ENCODE results near the gene ERICH6.

The ERICH6 gene

GRCh38 chr3:150740733-150741496, 37.2 kb upstream of the ERICH6 start:
- Histone ChIP-seq H3K27me3 (ENCODE audit: insufficient read depth, low read length, poor library complexity) (no peaks in the 10 kb centered on the region), H3K9ac (ENCODE audit: low read depth, low read length) (no peak overlapping the region), H3K27ac (ENCODE audit: low read length) (no peak overlapping the region), H4K20me1 (ENCODE audit: insufficient read depth, low read length) (peaks cover 41% of the 10 kb centered on the region), H3K4me3 (ENCODE audit: low read depth in 1 of 2, low read length in 2 of 2) (no peak overlapping the region), H3K4me2 (ENCODE audit: insufficient read depth, low read length) (no peak overlapping the region), H3K36me3 (ENCODE audit: insufficient read depth, low read length) (peaks cover 22% of the 10 kb centered on the region), H2AFZ (ENCODE audit: low read depth, low read length) (no peak overlapping the region), H3K79me2 (ENCODE audit: insufficient read depth, low read length) (peaks cover 24% of the 10 kb centered on the region), H3K9me3 (ENCODE audit: insufficient read depth, low read length, severe bottlenecking) (no peaks in the 10 kb centered on the region), H3K4me1 (ENCODE audit: insufficient read depth, low read length) (no peaks in the 10 kb centered on the region)
- ATAC-seq (ENCODE audit: insufficient read depth, low read depth) (no peak), DNase-seq (no peak)
- no peak for TF ChIP-seq CTCF (IDR thresholded peaks at IDR 0.05; ENCODE audit: borderline replicate concordance, extremely low read depth, low read length, poor library complexity, severe bottlenecking)
- no peak for TF ChIP-seq EZH2 (IDR thresholded peaks at IDR 0.05; ENCODE audit: borderline replicate concordance, low read depth, low read length, severe bottlenecking)

- Histone ChIP-seq H3K27me3 (ENCODE audit: insufficient read depth, low read length, poor library complexity) (no peaks in the 10 kb centered on the region), H3K27ac (ENCODE audit: low read length) (no peak overlapping the region), H2AFZ (ENCODE audit: low read depth, low read length) (no peak overlapping the region), H3K4me1 (ENCODE audit: insufficient read depth, low read length) (no peaks in the 10 kb centered on the region), H3K9ac (ENCODE audit: low read depth, low read length) (no peak overlapping the region), H3K4me2 (ENCODE audit: insufficient read depth, low read length) (no peak overlapping the region), H3K79me2 (ENCODE audit: insufficient read depth, low read length) (peaks cover 18% of the 10 kb centered on the region), H4K20me1 (ENCODE audit: insufficient read depth, low read length) (peaks cover 35% of the 10 kb centered on the region), H3K9me3 (ENCODE audit: insufficient read depth, low read length, severe bottlenecking) (no peaks in the 10 kb centered on the region), H3K4me3 (ENCODE audit: low read depth in 1 of 2, low read length in 2 of 2) (no peak overlapping the region), H3K36me3 (ENCODE audit: insufficient read depth, low read length) (peaks cover 22% of the 10 kb centered on the region)
- DNase-seq (no peak), ATAC-seq (ENCODE audit: insufficient read depth, low read depth) (no peak)
- no peak for TF ChIP-seq EZH2 (IDR thresholded peaks at IDR 0.05; ENCODE audit: borderline replicate concordance, low read depth, low read length, severe bottlenecking)
- no peak for TF ChIP-seq CTCF (IDR thresholded peaks at IDR 0.05; ENCODE audit: borderline replicate concordance, extremely low read depth, low read length, poor library complexity, severe bottlenecking)
Observed at GRCh38 chr3:150739877-150740645, 36.3 kb upstream of the ERICH6 start.

GRCh38 chr3:150739200-150739863, 35.6 kb upstream of the ERICH6 start:
- H4K20me1 ChIP-seq (ENCODE audit: insufficient read depth, low read length) = peaks cover 30% of the 10 kb centered on the region
- ATAC-seq (ENCODE audit: insufficient read depth, low read depth) = no peak
- H3K79me2 ChIP-seq (ENCODE audit: insufficient read depth, low read length) = peaks cover 12% of the 10 kb centered on the region
- H3K4me3 ChIP-seq (ENCODE audit: low read depth in 1 of 2, low read length in 2 of 2) = no peak overlapping the region
- no peaks in the 10 kb centered on the region for H3K4me1 ChIP-seq (ENCODE audit: insufficient read depth, low read length)
- no peak overlapping the region for H3K9ac ChIP-seq (ENCODE audit: low read depth, low read length)
- no peak overlapping the region for H3K27ac ChIP-seq (ENCODE audit: low read length)
- TF ChIP-seq CTCF (IDR thresholded peaks at IDR 0.05; ENCODE audit: borderline replicate concordance, extremely low read depth, low read length, poor library complexity, severe bottlenecking) (no peak), EZH2 (IDR thresholded peaks at IDR 0.05; ENCODE audit: borderline replicate concordance, low read depth, low read length, severe bottlenecking) (no peak)
- H3K36me3 ChIP-seq (ENCODE audit: insufficient read depth, low read length) = peaks cover 22% of the 10 kb centered on the region
- no peak overlapping the region for H3K4me2 ChIP-seq (ENCODE audit: insufficient read depth, low read length)
- H3K27me3 ChIP-seq (ENCODE audit: insufficient read depth, low read length, poor library complexity) = no peaks in the 10 kb centered on the region
- no peaks in the 10 kb centered on the region for H3K9me3 ChIP-seq (ENCODE audit: insufficient read depth, low read length, severe bottlenecking)
- no peak for DNase-seq
- no peak overlapping the region for H2AFZ ChIP-seq (ENCODE audit: low read depth, low read length)

Data from DND-41 (cell line).